Fibroblast of villous mesenchyme (primary cell): ENCODE measurements around the gene SH2D4B. TPM values are rescaled to one million over a fixed set of nuclear protein-coding genes. Genes with fewer than 3 reads are reported as not detected.

ENCODE experiments used
- DNase-seq: peaks from one replicate; pipeline ENCODE4 v3.0.0-alpha.2; 2010; ENCODE audit warnings: low read depth
- H3K4me3 ChIP-seq: 2 replicates; pipeline ENCODE4 v1.5.1; 2011; ENCODE audit warnings: low read depth, mild to moderate bottlenecking, low read length
- CTCF ChIP-seq: IDR thresholded peaks from 2 replicates; pipeline ENCODE4 v1.5.1; 2012; ENCODE audit warnings: low read depth, mild to moderate bottlenecking, low read length; ENCODE audit not compliant: insufficient read depth
- total RNA-seq: library from RNA; depleted of rRNA; stranded (reverse); fragments of >200 nt; gene quantifications from 2 replicates; pipeline ENCODE4 v1.2.3, GENCODE V29; 2012

The SH2D4B gene
- total RNA-seq, 1 donor = not detected

GRCh38 chr10:80588546-80588945 lies 50.8 kb downstream of the SH2D4B start:
- TF ChIP-seq CTCF = no peak
- no peak overlapping the region for H3K4me3 ChIP-seq
- no peak for DNase-seq

GRCh38 chr10:80589726-80590373 lies 52.1 kb downstream of the SH2D4B start:
- no peak for TF ChIP-seq CTCF
- DNase-seq = no peak

GRCh38 chr10:80590585-80591125 lies 53.0 kb downstream of the SH2D4B start:
- no peak overlapping the region for H3K4me3 ChIP-seq
- no peak for DNase-seq
- TF ChIP-seq CTCF = no peak

More at GRCh38 chr10:80589726-80590373, 52.1 kb downstream of the SH2D4B start:
- H3K4me3 ChIP-seq = no peak overlapping the region

GRCh38 chr10:80596391-80597257 lies 58.9 kb downstream of the SH2D4B start:
- H3K4me3 ChIP-seq = no peak overlapping the region
- TF ChIP-seq CTCF = peak; percentile 89
- peak; percentile 52 for DNase-seq

GRCh38 chr10:80598084-80598798 lies 60.5 kb downstream of the SH2D4B start:
- H3K4me3 ChIP-seq = no peak overlapping the region
- TF ChIP-seq CTCF = no peak
- no peak for DNase-seq

GRCh38 chr10:80598951-80599350 lies 61.2 kb downstream of the SH2D4B start:
- TF ChIP-seq CTCF = no peak
- DNase-seq = no peak

More at GRCh38 chr10:80598951-80599350, 61.2 kb downstream of the SH2D4B start:
- H3K4me3 ChIP-seq = no peak overlapping the region
